K562 (cell line): ENCODE measurements around the gene TNIK. TPM values are rescaled to one million over a fixed set of nuclear protein-coding genes. Genes with fewer than 3 reads are reported as not detected.
A peak's percentile ranks its signal among the peaks of the same experiment; 100 is the strongest.

ENCODE experiments used
- ATAC-seq: fragments of 200-7000 bp; cut with Tn5 transposase; 3 replicates; pipeline ENCODE4 v1.9.1; 2020; ENCODE audit warnings: moderate library complexity
- BruUV-seq: library from RNA; stranded (reverse); fragments of 400-500 nt; replicated peaks from 2 replicates; lab custom pipeline; 2021; lab: Mats Ljungman, UMichigan
- CTCF ChIA-PET: fragments of 300-600 bp; formaldehyde crosslinking; extraction: SDS; loops from one replicate; lab custom pipeline; 2021; ENCODE audit warnings: low intra/inter-chr PET ratio; lab: Yijun Ruan, JAX
- POLR2A ChIA-PET: fragments of 300-600, 350-650 bp; sonication (Branson Sonifier 250); formaldehyde crosslinking; extraction: SDS; loops from one replicate; lab custom pipeline; 2021; ENCODE audit warnings: antibody characterized with exemption, inconsistent platforms; lab: Yijun Ruan, JAX
- DNase-seq, 4 experiments: peaks; one replicate each; pipeline versions ENCODE4 v3.0.0 to v3.0.0-alpha.2; 2011 to 2018; ENCODE audit warnings: low spot score in 3 of 4, mixed read lengths in 3 of 4; ENCODE audit errors: extremely low read depth in 1 of 4
- FAIRE-seq: peaks from 2 replicates; lab custom pipeline; 2011; peaks lifted over from hg19 to GRCh38; lab: Jason Lieb, UNC
- H2AFZ ChIP-seq: 2 replicates; pipeline ENCODE4 v1.6.0; 2011; ENCODE audit warnings: low read depth, low read length, control low read depth, inconsistent platforms
- H3K27ac ChIP-seq: fragments of 200-600 bp; 3 replicates; pipeline ENCODE4 v1.8.0; 2011; ENCODE audit warnings: low read depth, mild to moderate bottlenecking, control low read depth, inconsistent platforms, low read length, moderate library complexity, mixed read lengths; ENCODE audit errors: extremely low read depth
- H3K27me3 ChIP-seq, 2 experiments: fragments of 300-600 bp in 1 of 2; 2 replicates in 1 of 2; 3 replicates in 1 of 2; pipeline versions ENCODE4 v1.6.0 to v1.8.0; 2011; ENCODE audit warnings: inconsistent platforms in 2 of 2, low read length in 2 of 2, mild to moderate bottlenecking in 1 of 2, mixed read lengths in 1 of 2, moderate library complexity in 1 of 2; ENCODE audit not compliant: control insufficient read depth in 2 of 2, insufficient read depth in 2 of 2
- H3K36me3 ChIP-seq: fragments of 300-600 bp; 3 replicates; pipeline ENCODE4 v1.8.0; 2011; ENCODE audit warnings: mild to moderate bottlenecking, low read length, inconsistent platforms; ENCODE audit not compliant: control insufficient read depth, insufficient read depth
- H3K4me1 ChIP-seq, 2 experiments: fragments of 200-600 bp in 1 of 2; replicated peaks in 1 of 2; 2 replicates in 1 of 2; 3 replicates in 1 of 2; pipeline versions ENCODE4 v1.5.1 to v1.8.0; 2011; ENCODE audit warnings: inconsistent platforms in 2 of 2, low read length in 2 of 2, mild to moderate bottlenecking in 1 of 2, mixed read lengths in 1 of 2, moderate library complexity in 1 of 2; ENCODE audit not compliant: control insufficient read depth in 2 of 2, insufficient read depth in 2 of 2
- H3K4me2 ChIP-seq: 2 replicates; pipeline ENCODE4 v1.6.1; 2011; ENCODE audit warnings: low read length, control low read depth, inconsistent platforms, mixed read lengths; ENCODE audit not compliant: insufficient read depth
- H3K4me3 ChIP-seq: fragments of 200-600 bp; sonication (generic), shearing (Covaris generic); 2 replicates; pipeline ENCODE4 v1.5.1; 2016; ENCODE audit warnings: control low read depth, inconsistent platforms
- H3K79me2 ChIP-seq: fragments of 200-600 bp; 3 replicates; pipeline ENCODE4 v1.8.0; 2011; ENCODE audit warnings: low read length, inconsistent platforms; ENCODE audit not compliant: control insufficient read depth, insufficient read depth
- H3K9ac ChIP-seq, 2 experiments: 2 replicates each; pipeline versions ENCODE4 v1.6.0 to v1.6.1; 2011; ENCODE audit warnings: low read depth in 2 of 2, low read length in 2 of 2, control low read depth in 1 of 2, inconsistent platforms in 1 of 2, mild to moderate bottlenecking in 1 of 2, mixed read lengths in 1 of 2; ENCODE audit not compliant: insufficient read depth in 1 of 2
- H3K9me1 ChIP-seq: one replicate; pipeline ENCODE4 v1.6.0; 2011; ENCODE audit warnings: inconsistent platforms, mild to moderate bottlenecking, low read length, moderate library complexity; ENCODE audit not compliant: control insufficient read depth, insufficient read depth
- H3K9me3 ChIP-seq: replicated peaks from 2 replicates; pipeline ENCODE4 v1.5.1; 2011; ENCODE audit warnings: low read depth, low read length, inconsistent platforms; ENCODE audit not compliant: control insufficient read depth, insufficient read depth
- H4K20me1 ChIP-seq: replicated peaks from 2 replicates; pipeline ENCODE4 v1.6.1; 2011; ENCODE audit warnings: low read length, inconsistent platforms, mixed read lengths; ENCODE audit not compliant: control insufficient read depth, insufficient read depth
- ELK1 ChIP-seq: sonication (generic); formaldehyde crosslinking; IDR thresholded peaks from 2 replicates; pipeline ENCODE4 v1.8.1; 2022; ENCODE audit warnings: missing genetic modification reagents
- HNRNPL ChIP-seq: fragments of 200-400 bp; formaldehyde crosslinking; IDR thresholded peaks from 2 replicates; pipeline ENCODE4 v1.6.1; 2017; ENCODE audit warnings: low read depth, mild to moderate bottlenecking, low read length
- PBX2 ChIP-seq, 2 experiments: IDR thresholded peaks in 1 of 2; conservative IDR thresholded peaks in 1 of 2; 2 replicates each; pipeline ENCODE4 v1.6.1; 2016; ENCODE audit warnings: low read depth in 2 of 2, mild to moderate bottlenecking in 1 of 2, missing compliant biosample characterization in 1 of 2, missing genetic modification characterization in 1 of 2, moderate library complexity in 1 of 2
- RBBP5 ChIP-seq: fragments of 200-600 bp; sonication (generic); IDR thresholded peaks from 2 replicates; pipeline ENCODE4 v1.6.1; 2012; ENCODE audit warnings: borderline replicate concordance, mild to moderate bottlenecking, low read length, control low read depth, inconsistent platforms; ENCODE audit not compliant: insufficient read depth, poor library complexity, severe bottlenecking
- TFAP4 ChIP-seq: sonication (generic); formaldehyde crosslinking; IDR thresholded peaks from 2 replicates; pipeline ENCODE4 v1.8.0; 2022; ENCODE audit warnings: missing genetic modification reagents, mild to moderate bottlenecking, moderate library complexity, borderline replicate concordance
- YBX1 ChIP-seq: fragments of 450-650 bp; IDR thresholded peaks from 2 replicates; pipeline ENCODE4 v1.7.1; 2016; ENCODE audit warnings: mild to moderate bottlenecking
- in situ Hi-C: fragments of 300-500 bp; cut with MboI; formaldehyde crosslinking; loops from 4 replicates; pipeline ENCODE4 v1.15.0; 2018; ENCODE audit warnings: inconsistent platforms, mixed read lengths
- intact Hi-C: fragments of 100-400 bp; cut with micrococcal nuclease; formaldehyde crosslinking; loops from 2 replicates; pipeline ENCODE4 v1.14.2; 2022
- polyA plus RNA-seq, 8 experiments: library from polyadenylated mRNA; depleted of rRNA in 4 of 8; stranded (reverse) in 5 of 8; unstranded in 3 of 8; fragments of >200 nt; fragmentation: Nextera tagmentation in 2 of 8; fragmentation: Illumina TruSeq in 1 of 8; extraction: Ambion mirVana in 2 of 8; extraction: Trizol in 1 of 8; gene quantifications; 2 replicates each; pipeline versions ENCODE4 v1.2.1 to v1.2.3, GENCODE V29; 2011 to 2014; ENCODE audit warnings: inconsistent platforms in 1 of 8, missing spikeins in 1 of 8
- total RNA-seq, 7 experiments: library from RNA; depleted of rRNA in 6 of 7; stranded (reverse); fragments of >200 nt in 6 of 7; fragmentation: Illumina TruSeq in 2 of 7; extraction: Trizol in 2 of 7; gene quantifications; 2 replicates each; pipeline versions ENCODE4 v1.2.1 to v1.2.3, GENCODE V29; 2011 to 2021; ENCODE audit warnings: low replicate concordance in 1 of 7

TNIK gene
- total and polyA plus RNA-seq, 9 of the 15 experiments (the other 6 are each of a cell fraction or from before 2014, with no cell fraction given): 6.6 to 39.0 (median 24.7) TPM

GRCh38 chr3:171250444-171250843 lies 209.8 kb downstream of the TNIK start (continued):
- no peak for TF ChIP-seq TFAP4 (CRISPR knock-in tag)
- TF ChIP-seq, all 486 proteins: peak for 0

- H3K4me3 ChIP-seq: no peak overlapping the region
These were observed 211.0 kb downstream of the TNIK start for GRCh38 chr3:171249245-171249644.

More at GRCh38 chr3:171249245-171249644, 211.0 kb downstream of the TNIK start:
- ATAC-seq (no peak), FAIRE-seq (no peak), DNase-seq (no peak)
- Histone ChIP-seq H3K9ac (no peak overlapping the region), H3K9me1 (peaks cover 5% of the 10 kb centered on the region), H3K27me3 (no peaks in the 10 kb centered on the region), H3K79me2 (no peaks in the 10 kb centered on the region), H3K4me1 (peaks cover 0 to 11% of the 10 kb centered on the region in 2 experiments; a peak in 2 of 5 replicates), H3K4me2 (no peak overlapping the region), H3K27ac (no peak overlapping the region), H3K9me3 (no peaks in the 10 kb centered on the region), H2AFZ (no peak overlapping the region), H4K20me1 (no peaks in the 10 kb centered on the region), H3K36me3 (no peaks in the 10 kb centered on the region)
- intact Hi-C loops (no loop called here), in situ Hi-C loops (no loop called here)
- BruUV-seq: no TSS peak
- POLR2A ChIA-PET: interaction anchor here (1.9 kb wide), 1 partner anchor 10 kb away, joined by 8 read pairs; no protein-coding TSS in a partner anchor
- TF ChIP-seq HNRNPL: no peak
- TF ChIP-seq PBX2 (CRISPR knock-in tag; IDR thresholded peaks at IDR 0.05; ENCODE audit: low read depth): no peak
- TF ChIP-seq PBX2 (tag; conservative IDR thresholded peaks at IDR 0.05; ENCODE audit: low read depth): 0 out of 2 replicates have a peak, but pooled peaks have one; percentile 6
- no peak for TF ChIP-seq RBBP5
- TF ChIP-seq YBX1: no peak
- no peak for TF ChIP-seq ELK1 (CRISPR knock-in tag)
- CTCF ChIA-PET: no interaction called here
